Spleen (tissue), 11 donors: ENCODE data around the gene AQP1. TPM values are rescaled to one million over a fixed set of nuclear protein-coding genes. Genes with fewer than 3 reads are reported as not detected.

ENCODE experiments used
- DNase-seq: peaks from one replicate; pipeline ENCODE4 v3.0.0-alpha.2; 2020
- H3K27ac ChIP-seq, 8 donors: fragments of 200-600 bp; sonication (generic) in 7 of 8; 1 replicate in 4 of 8; 2 replicates in 4 of 8; pipeline versions ENCODE4 v1.5.0 to v1.8.0; 2016 to 2021; ENCODE audit warnings: inconsistent platforms in 4 of 8, mild to moderate bottlenecking in 4 of 8, moderate library complexity in 1 of 8
- H3K27me3 ChIP-seq, 7 donors: fragments of 200-600 bp; sonication (generic) in 6 of 7; replicated peaks in 1 of 7; 1 replicate in 4 of 7; 2 replicates in 3 of 7; pipeline versions ENCODE4 v1.5.0 to v1.8.0; 2016 to 2021; ENCODE audit warnings: inconsistent platforms in 3 of 7, mild to moderate bottlenecking in 1 of 7
- H3K36me3 ChIP-seq, 6 donors: fragments of 200-600 bp; sonication (generic) in 5 of 6; 1 replicate in 4 of 6; 2 replicates in 2 of 6; pipeline versions ENCODE4 v1.5.0 to v1.8.0; 2016 to 2021; ENCODE audit warnings: inconsistent platforms in 2 of 6
- H3K4me1 ChIP-seq, 6 donors: fragments of 200-600 bp; sonication (generic) in 5 of 6; 1 replicate in 3 of 6; 2 replicates in 3 of 6; pipeline versions ENCODE4 v1.5.0 to v1.8.0; 2016 to 2021; ENCODE audit warnings: inconsistent platforms in 3 of 6
- H3K4me3 ChIP-seq, 8 donors: fragments of 200-600 bp; sonication (generic) in 7 of 8; 1 replicate in 4 of 8; 2 replicates in 4 of 8; pipeline versions ENCODE4 v1.5.0 to v1.8.0; 2016 to 2021; ENCODE audit warnings: inconsistent platforms in 4 of 8, mild to moderate bottlenecking in 4 of 8, moderate library complexity in 2 of 8
- H3K9me3 ChIP-seq, 8 donors: fragments of 200-600 bp; sonication (generic) in 7 of 8; 1 replicate in 4 of 8; 2 replicates in 4 of 8; pipeline versions ENCODE4 v1.5.0 to v1.8.0; 2016 to 2021; ENCODE audit warnings: inconsistent platforms in 4 of 8
- POLR2A ChIP-seq, 3 donors: fragments of 450-650 bp; IDR thresholded peaks; one replicate each; pipeline ENCODE4 v1.5.1; 2017; ENCODE audit warnings: antibody characterized with exemption in 3 of 3, mild to moderate bottlenecking in 1 of 3
- POLR2AphosphoS5 ChIP-seq, 3 donors: sonication (generic); formaldehyde crosslinking; IDR thresholded peaks; one replicate each; pipeline ENCODE4 v1.5.1; 2017; ENCODE audit warnings: antibody characterized with exemption in 3 of 3
- WGBS, 5 donors: extraction: QIAGEN DNeasy Blood & Tissue Kit in 3 of 5; methylation state at CpG; one replicate each; pipeline versions ENCODE4 v1.1.5 to v1.1.7; 2013 to 2018; 5-methylcytosine and 5-hydroxymethylcytosine counted together
- intact Hi-C: fragments of 100-400 bp; cut with DNase I; formaldehyde crosslinking; loops from one replicate; pipeline ENCODE4 v1.15.0; 2023; ENCODE audit warnings: low total_unique reads
- polyA plus RNA-seq, 3 donors: library from polyadenylated mRNA; stranded (reverse); fragments of 200-250 nt; gene quantifications; one replicate each; pipeline ENCODE4 v1.2.1, GENCODE V29; 2013
- total RNA-seq, 7 donors: library from RNA; depleted of rRNA in 3 of 7; stranded (reverse); fragments of >200 nt in 3 of 7; fragmentation: NEBNext Ultra II Directional in 4 of 7; extraction: Animal tissue kit (Norgen Biotek cat#: 25700) in 4 of 7; gene quantifications; one replicate each; pipeline versions ENCODE4 v1.1.0 to v1.2.1, GENCODE V29; 2016 to 2021
- TF ChIP-seq, protein P1 (sequence below), 11 experiments: fragments of 200-600 bp in 7 of 11; fragments of 450-650 bp in 4 of 11; sonication (generic) in 4 of 11; IDR thresholded peaks in 8 of 11; conservative IDR thresholded peaks in 3 of 11; 1 replicate in 7 of 11; 2 replicates in 4 of 11; pipeline versions ENCODE4 v1.4.0 to v1.8.0; 2016 to 2021; ENCODE audit warnings: antibody characterized with exemption in 11 of 11, inconsistent platforms in 4 of 11, mild to moderate bottlenecking in 1 of 11
- donor health status: healthy with polysubstance abuse.
- donor health status: DM: no; HTN: no; CAD: no; lungs with moderate emphysema.
- donor health status: DM: no; HTN: no; CAD: no.
- donor health status: Bipolar disorder and iron deficiency.
- donor health status: healthy.
- donor health status: DM: no; HTN: no; CAD: no.
- donor health status: DM: yes; HTN: yes; CAD: no.

Gene AQP1
- total and polyA plus RNA-seq, 10 donors, result 4.4 to 34.3 (median 22.9) TPM

DNA sequence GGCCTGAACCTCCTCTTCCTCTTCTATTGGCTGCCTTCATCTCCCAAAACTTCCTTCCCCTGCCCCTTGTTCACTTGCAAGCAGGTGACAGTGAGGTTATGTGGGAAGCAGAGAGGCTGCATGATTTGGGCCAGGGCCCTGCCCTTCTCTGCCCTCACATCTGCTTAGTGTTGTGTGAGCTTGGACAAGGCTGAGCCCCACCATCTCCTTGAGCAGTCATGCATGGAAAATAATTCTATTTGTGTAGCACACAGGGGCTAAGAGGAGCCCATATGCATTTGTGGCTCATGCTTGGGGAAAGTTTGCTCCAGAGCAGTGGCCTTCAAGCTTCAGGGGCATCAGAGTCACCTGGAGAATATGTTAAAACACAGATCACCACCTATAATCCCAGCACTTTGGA, 26.8 kb upstream of the AQP1 start:
- intact Hi-C loops, result no loop called here

DNA sequence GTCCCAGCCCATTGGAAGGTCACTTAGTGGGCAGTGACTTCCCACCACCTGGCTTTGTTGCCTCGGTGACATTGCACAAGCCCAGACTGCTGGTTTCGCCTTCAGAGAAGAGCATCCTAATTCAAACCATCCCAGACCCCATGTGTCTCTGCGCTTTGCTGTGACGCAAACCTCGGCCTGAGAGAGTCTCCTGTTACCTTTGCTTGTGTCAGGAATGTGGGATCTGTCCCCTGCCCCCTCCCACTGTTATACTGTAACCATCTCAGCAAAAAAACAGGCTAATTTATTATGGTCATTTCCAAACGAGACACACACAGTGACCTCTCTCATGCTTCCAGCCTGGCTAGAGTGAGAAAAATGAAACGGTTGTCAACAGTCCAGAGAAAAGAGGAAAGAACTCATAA, 25.0 kb upstream of the AQP1 start:
- Histone ChIP-seq H3K27me3 (peaks cover 0 to 9% (median 0%) of the 10 kb centered on the region in 7 donors), H3K36me3 (peaks cover 0 to 5% (median 0%) of the 10 kb centered on the region in 6 donors), H3K4me3 (no peak overlapping the region), H3K4me1 (no peaks in the 10 kb centered on the region), H3K9me3 (peaks cover 0 to 19% (median 8%) of the 10 kb centered on the region in 8 donors), H3K27ac (no peak overlapping the region)
- DNase-seq, result no peak
- WGBS, 5 donors, result 77 to 84% (median 79%) methylated on average over 7 of the region's 7 CpGs
- intact Hi-C loops, result no loop called here
- TF ChIP-seq, protein P1, sequence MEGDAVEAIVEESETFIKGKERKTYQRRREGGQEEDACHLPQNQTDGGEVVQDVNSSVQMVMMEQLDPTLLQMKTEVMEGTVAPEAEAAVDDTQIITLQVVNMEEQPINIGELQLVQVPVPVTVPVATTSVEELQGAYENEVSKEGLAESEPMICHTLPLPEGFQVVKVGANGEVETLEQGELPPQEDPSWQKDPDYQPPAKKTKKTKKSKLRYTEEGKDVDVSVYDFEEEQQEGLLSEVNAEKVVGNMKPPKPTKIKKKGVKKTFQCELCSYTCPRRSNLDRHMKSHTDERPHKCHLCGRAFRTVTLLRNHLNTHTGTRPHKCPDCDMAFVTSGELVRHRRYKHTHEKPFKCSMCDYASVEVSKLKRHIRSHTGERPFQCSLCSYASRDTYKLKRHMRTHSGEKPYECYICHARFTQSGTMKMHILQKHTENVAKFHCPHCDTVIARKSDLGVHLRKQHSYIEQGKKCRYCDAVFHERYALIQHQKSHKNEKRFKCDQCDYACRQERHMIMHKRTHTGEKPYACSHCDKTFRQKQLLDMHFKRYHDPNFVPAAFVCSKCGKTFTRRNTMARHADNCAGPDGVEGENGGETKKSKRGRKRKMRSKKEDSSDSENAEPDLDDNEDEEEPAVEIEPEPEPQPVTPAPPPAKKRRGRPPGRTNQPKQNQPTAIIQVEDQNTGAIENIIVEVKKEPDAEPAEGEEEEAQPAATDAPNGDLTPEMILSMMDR (IDR thresholded peaks at IDR 0.05 in 8 of 11, conservative IDR thresholded peaks at IDR 0.05 in 3 of 11), result no peak
- TF ChIP-seq POLR2A (IDR thresholded peaks at IDR 0.05) (no peak), POLR2AphosphoS5 (IDR thresholded peaks at IDR 0.05) (no peak)

More for the DNA sequence above, 26.8 kb upstream of the AQP1 start:
- no peak overlapping the region for H3K4me3 ChIP-seq
- peaks cover 0 to 1% (median 0%) of the 10 kb centered on the region in 8 donors for H3K9me3 ChIP-seq
- peaks cover 0 to 9% (median 0%) of the 10 kb centered on the region in 7 donors for H3K27me3 ChIP-seq
- H3K27ac ChIP-seq, result no peak overlapping the region
- no peak for DNase-seq
- peaks cover 0 to 5% (median 0%) of the 10 kb centered on the region in 6 donors for H3K36me3 ChIP-seq
- no peaks in the 10 kb centered on the region for H3K4me1 ChIP-seq
- no peak for TF ChIP-seq POLR2AphosphoS5 (IDR thresholded peaks at IDR 0.05)
- no peak for TF ChIP-seq POLR2A (IDR thresholded peaks at IDR 0.05)
- TF ChIP-seq, protein P1 (IDR thresholded peaks at IDR 0.05 in 8 of 11, conservative IDR thresholded peaks at IDR 0.05 in 3 of 11), result no peak

DNA sequence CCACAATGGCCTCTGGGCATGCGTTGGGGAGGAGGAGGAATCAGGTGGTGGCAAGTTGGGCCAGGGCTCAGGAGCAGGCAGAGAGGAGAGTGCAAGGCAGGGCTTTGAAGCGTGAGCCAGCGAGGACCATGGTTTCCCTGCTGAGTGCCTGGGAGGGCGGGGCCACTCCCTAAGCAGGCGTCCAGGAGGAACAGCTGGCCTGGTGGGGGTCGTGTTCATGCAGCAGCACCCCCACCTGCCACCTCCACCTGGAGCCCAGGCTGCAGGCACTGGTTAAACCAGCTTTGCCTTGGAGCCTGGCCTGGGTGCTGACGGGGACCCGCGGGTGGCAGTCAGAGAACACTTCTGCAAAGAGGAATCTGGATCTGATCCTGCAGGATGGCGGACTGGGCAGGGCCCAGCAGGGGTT, 24.2 kb upstream of the AQP1 start:
- TF ChIP-seq POLR2A (IDR thresholded peaks at IDR 0.05) (no peak), POLR2AphosphoS5 (IDR thresholded peaks at IDR 0.05) (no peak)
- TF ChIP-seq, protein P1 (IDR thresholded peaks at IDR 0.05 in 8 of 11, conservative IDR thresholded peaks at IDR 0.05 in 3 of 11), result no peak
- Histone ChIP-seq H3K4me1 (no peaks in the 10 kb centered on the region), H3K9me3 (peaks cover 0 to 20% (median 8%) of the 10 kb centered on the region in 8 donors), H3K27ac (no peak overlapping the region), H3K4me3 (no peak overlapping the region), H3K27me3 (peaks cover 0 to 9% (median 0%) of the 10 kb centered on the region in 7 donors), H3K36me3 (peaks cover 0 to 5% (median 0%) of the 10 kb centered on the region in 6 donors)
- intact Hi-C loops, result no loop called here
- DNase-seq, result no peak
- 75 to 87% (median 81%) methylated on average over 5 to 10 of the region's 10 CpGs for WGBS, 5 donors

DNA sequence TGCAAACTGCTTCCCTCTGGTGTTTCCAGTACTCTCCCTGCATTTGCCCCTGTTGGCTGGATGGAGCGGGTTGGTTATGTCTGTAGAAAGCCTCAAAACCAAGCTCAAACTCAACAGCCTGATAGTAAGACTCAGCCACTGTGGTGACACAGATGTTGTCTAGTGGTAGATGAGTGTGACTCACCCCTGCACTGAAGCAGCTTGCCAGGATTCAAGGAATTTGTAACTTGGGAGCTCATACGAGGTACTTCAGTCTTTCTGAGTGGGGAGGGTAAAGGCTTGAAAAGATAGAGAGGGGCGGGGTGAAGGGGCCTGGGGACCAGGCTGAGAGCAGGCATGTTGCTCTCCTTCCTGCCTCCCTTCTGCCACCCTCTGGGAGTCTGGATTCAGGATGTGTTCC, 22.9 kb upstream of the AQP1 start:
- DNase-seq, result no peak
- peaks cover 0 to 20% (median 8%) of the 10 kb centered on the region in 8 donors for H3K9me3 ChIP-seq
- intact Hi-C loops, result no loop called here
- no peak overlapping the region for H3K4me3 ChIP-seq
- TF ChIP-seq, protein P1 (IDR thresholded peaks at IDR 0.05 in 8 of 11, conservative IDR thresholded peaks at IDR 0.05 in 3 of 11), result no peak
- TF ChIP-seq POLR2A (IDR thresholded peaks at IDR 0.05), result no peak
- H3K36me3 ChIP-seq, result peaks cover 0 to 5% (median 0%) of the 10 kb centered on the region in 6 donors
- no peak overlapping the region for H3K27ac ChIP-seq
- H3K4me1 ChIP-seq, result peaks cover 0 to 11% (median 9%) of the 10 kb centered on the region in 6 donors
- H3K27me3 ChIP-seq, result peaks cover 0 to 3% (median 0%) of the 10 kb centered on the region in 7 donors
- 74 to 86% (median 76%) methylated on average over 3 of the region's 3 CpGs for WGBS, 5 donors
